ENCODE results near the gene TIGAR. TPM values are rescaled to one million over a fixed set of nuclear protein-coding genes. Genes with fewer than 3 reads are reported as not detected.

The TIGAR gene
- total and polyA plus RNA-seq, 2 donors (not counting 1 experiment from before 2014, with no cell fraction given) = 2.3 to 6.6 TPM

DNA sequence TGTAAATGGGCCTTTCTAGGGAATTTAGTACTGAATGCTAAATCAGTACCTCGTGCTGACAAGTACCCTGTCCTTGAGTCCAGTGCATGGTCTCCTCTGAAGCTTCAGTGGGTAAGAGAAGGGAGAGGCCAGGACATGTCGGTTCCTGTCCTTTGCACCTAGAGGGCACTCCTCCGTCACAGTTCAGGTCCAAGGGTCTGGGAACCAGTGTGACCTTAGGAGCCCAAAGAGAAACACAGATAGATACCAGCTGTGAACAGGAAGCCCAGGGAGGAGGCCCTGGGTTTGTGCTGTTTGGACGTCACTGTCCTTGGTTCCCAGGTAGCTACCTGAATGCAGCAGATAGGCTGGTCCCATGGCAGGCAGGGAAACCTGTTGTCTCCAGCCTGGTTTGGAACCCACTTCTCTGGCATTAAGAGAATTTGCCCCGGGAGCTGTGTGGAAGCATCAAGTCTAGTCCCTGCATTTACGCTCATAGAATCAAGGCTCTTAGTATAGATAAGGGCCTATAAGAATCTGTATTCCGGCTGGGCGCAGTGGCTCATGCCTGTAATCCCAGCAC, 62.4 kb downstream of the TIGAR start:
- Mint-ChIP-seq H3K4me3 (no peak overlapping the region), H3K27ac (no peak overlapping the region), H3K27me3 (peaks cover 29% of the 10 kb centered on the region), H3K4me1 (no peaks in the 10 kb centered on the region), H3K9me3 (ENCODE audit: insufficient read depth) (no peaks in the 10 kb centered on the region)
- H3K4me1 ChIP-seq (ENCODE audit: control insufficient read depth in 2 of 2, insufficient read depth in 2 of 2, low read length in 2 of 2) = no peaks in the 10 kb centered on the region
- H3K4me2 ChIP-seq (replicated peaks; ENCODE audit: low read depth, low read length, poor library complexity, severe bottlenecking) = no peak overlapping the region
- 82% methylated on average over 8 of the region's 8 CpGs for WGBS (ENCODE audit: insufficient coverage)
- peaks cover 0 to 11% (median 9%) of the 10 kb centered on the region in 4 experiments for H3K27me3 ChIP-seq (replicated peaks in 1 of 4; ENCODE audit: control extremely low read depth in 1 of 4, control insufficient read depth in 3 of 4, insufficient read depth in 4 of 4, low read length in 3 of 4)
- H3K36me3 ChIP-seq (replicated peaks in 1 of 2; ENCODE audit: control extremely low read depth in 1 of 2, control insufficient read depth in 1 of 2, extremely low read depth in 1 of 2, insufficient read depth in 2 of 2, low read length in 1 of 2) = no peaks in the 10 kb centered on the region
- H3K27ac ChIP-seq (ENCODE audit: low read length in 2 of 2) = no peak overlapping the region
- intact Hi-C loops (cut with micrococcal nuclease) = no loop called here
- H3K9me3 ChIP-seq (ENCODE audit: control extremely low read depth in 1 of 3, control insufficient read depth in 2 of 3, insufficient read depth in 1 of 3, low read length in 2 of 3) = no peaks in the 10 kb centered on the region
- no peaks in the 10 kb centered on the region for H3K79me2 ChIP-seq (ENCODE audit: control insufficient read depth, insufficient read depth, low read length)
- no peak overlapping the region for H3K9ac ChIP-seq (ENCODE audit: low read length)
- no peak overlapping the region for H3K4me3 ChIP-seq (ENCODE audit: control extremely low read depth in 1 of 5, extremely low read depth in 1 of 5, insufficient read depth in 1 of 5, low read depth in 2 of 5, low read length in 4 of 5)
- DNase-seq (no peak), ATAC-seq (ENCODE audit: low read depth) (no peak)
- ChIA-PET POLR2A (no interaction called here), CTCF (no interaction called here)
- no peak overlapping the region for H2AFZ ChIP-seq (ENCODE audit: insufficient read depth, low read depth, low read length, poor library complexity, severe bottlenecking)
- no peak for TF ChIP-seq EZH2 (IDR thresholded peaks at IDR 0.05; ENCODE audit: borderline replicate concordance, insufficient read depth, low read depth, low read length, poor library complexity, severe bottlenecking)
- TF ChIP-seq, protein P1, sequence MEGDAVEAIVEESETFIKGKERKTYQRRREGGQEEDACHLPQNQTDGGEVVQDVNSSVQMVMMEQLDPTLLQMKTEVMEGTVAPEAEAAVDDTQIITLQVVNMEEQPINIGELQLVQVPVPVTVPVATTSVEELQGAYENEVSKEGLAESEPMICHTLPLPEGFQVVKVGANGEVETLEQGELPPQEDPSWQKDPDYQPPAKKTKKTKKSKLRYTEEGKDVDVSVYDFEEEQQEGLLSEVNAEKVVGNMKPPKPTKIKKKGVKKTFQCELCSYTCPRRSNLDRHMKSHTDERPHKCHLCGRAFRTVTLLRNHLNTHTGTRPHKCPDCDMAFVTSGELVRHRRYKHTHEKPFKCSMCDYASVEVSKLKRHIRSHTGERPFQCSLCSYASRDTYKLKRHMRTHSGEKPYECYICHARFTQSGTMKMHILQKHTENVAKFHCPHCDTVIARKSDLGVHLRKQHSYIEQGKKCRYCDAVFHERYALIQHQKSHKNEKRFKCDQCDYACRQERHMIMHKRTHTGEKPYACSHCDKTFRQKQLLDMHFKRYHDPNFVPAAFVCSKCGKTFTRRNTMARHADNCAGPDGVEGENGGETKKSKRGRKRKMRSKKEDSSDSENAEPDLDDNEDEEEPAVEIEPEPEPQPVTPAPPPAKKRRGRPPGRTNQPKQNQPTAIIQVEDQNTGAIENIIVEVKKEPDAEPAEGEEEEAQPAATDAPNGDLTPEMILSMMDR (IDR thresholded peaks at IDR 0.05) = no peak
- H4K20me1 ChIP-seq (ENCODE audit: control insufficient read depth, insufficient read depth, low read length, poor library complexity, severe bottlenecking) = no peaks in the 10 kb centered on the region

DNA sequence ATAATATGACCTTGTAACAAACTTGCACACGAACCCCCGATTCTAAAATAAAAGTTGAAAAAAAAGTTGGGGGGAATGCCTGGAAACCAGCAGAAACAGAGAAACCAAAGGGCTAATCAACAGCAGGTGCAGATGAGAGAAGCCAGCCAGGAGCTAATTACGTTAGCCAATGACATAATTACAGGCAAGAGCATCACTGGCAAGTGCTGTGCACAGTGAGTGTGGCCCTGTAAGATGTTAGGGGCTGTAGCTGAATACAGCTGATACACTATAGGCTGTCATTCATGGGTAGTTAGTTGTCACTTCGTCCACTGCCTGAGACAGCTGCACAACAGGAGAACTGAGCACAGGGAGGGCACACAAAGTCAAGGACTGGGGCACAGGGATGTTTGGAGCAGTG, 65.8 kb downstream of the TIGAR start:
- CTCF ChIA-PET = no interaction called here
- Histone ChIP-seq H3K79me2 (ENCODE audit: control insufficient read depth, insufficient read depth, low read length) (no peaks in the 10 kb centered on the region), H3K4me2 (replicated peaks; ENCODE audit: low read depth, low read length, poor library complexity, severe bottlenecking) (no peak overlapping the region), H3K4me1 (ENCODE audit: control insufficient read depth in 2 of 2, insufficient read depth in 2 of 2, low read length in 2 of 2) (no peaks in the 10 kb centered on the region), H2AFZ (ENCODE audit: insufficient read depth, low read depth, low read length, poor library complexity, severe bottlenecking) (no peak overlapping the region), H3K27ac (ENCODE audit: low read length in 2 of 2) (no peak overlapping the region), H3K36me3 (replicated peaks in 1 of 2; ENCODE audit: control extremely low read depth in 1 of 2, control insufficient read depth in 1 of 2, extremely low read depth in 1 of 2, insufficient read depth in 2 of 2, low read length in 1 of 2) (no peaks in the 10 kb centered on the region), H3K9ac (ENCODE audit: low read length) (no peak overlapping the region), H3K9me3 (ENCODE audit: control extremely low read depth in 1 of 3, control insufficient read depth in 2 of 3, insufficient read depth in 1 of 3, low read length in 2 of 3) (no peaks in the 10 kb centered on the region), H3K4me3 (ENCODE audit: control extremely low read depth in 1 of 5, extremely low read depth in 1 of 5, insufficient read depth in 1 of 5, low read depth in 2 of 5, low read length in 4 of 5) (no peak overlapping the region), H3K27me3 (replicated peaks in 1 of 4; ENCODE audit: control extremely low read depth in 1 of 4, control insufficient read depth in 3 of 4, insufficient read depth in 4 of 4, low read length in 3 of 4) (no peaks in the 10 kb centered on the region), H4K20me1 (ENCODE audit: control insufficient read depth, insufficient read depth, low read length, poor library complexity, severe bottlenecking) (no peaks in the 10 kb centered on the region)
- Mint-ChIP-seq H3K27ac (no peak overlapping the region), H3K4me3 (no peak overlapping the region), H3K27me3 (peaks cover 23% of the 10 kb centered on the region), H3K9me3 (ENCODE audit: insufficient read depth) (no peaks in the 10 kb centered on the region), H3K4me1 (no peaks in the 10 kb centered on the region)
- intact Hi-C loops (cut with micrococcal nuclease) = no loop called here
- ATAC-seq (ENCODE audit: low read depth) (no peak), DNase-seq (no peak)
- WGBS (ENCODE audit: insufficient coverage) = 75% methylated on average over 2 of the region's 4 CpGs
- TF ChIP-seq, protein P1 (IDR thresholded peaks at IDR 0.05) = no peak
- no peak for TF ChIP-seq EZH2 (IDR thresholded peaks at IDR 0.05; ENCODE audit: borderline replicate concordance, insufficient read depth, low read depth, low read length, poor library complexity, severe bottlenecking)
- POLR2A ChIA-PET = no interaction called here
